A673 (cell line): Measurements from ENCODE around the gene WIPF3. TPM values are rescaled to one million over a fixed set of nuclear protein-coding genes. Genes with fewer than 3 reads are reported as not detected.
A peak's percentile ranks its signal among the peaks of the same experiment; 100 is the strongest.

ENCODE experiments used
- BruUV-seq: library from RNA; stranded (reverse); fragments of 400-500 nt; replicated peaks from 2 replicates; lab custom pipeline; 2021; lab: Mats Ljungman, UMichigan
- CTCF ChIA-PET: fragments of 300-600 bp; sonication (Branson Sonifier 250); formaldehyde crosslinking; loops from one replicate; lab custom pipeline; 2022; ENCODE audit warnings: antibody characterized with exemption; lab: Charles Lee
- POLR2A ChIA-PET: fragments of 300-600 bp; sonication (Branson Sonifier 250); formaldehyde crosslinking; loops from one replicate; lab custom pipeline; 2022; ENCODE audit warnings: antibody characterized with exemption; ENCODE audit not compliant: low non-redundant PET; lab: Charles Lee
- DNase-seq: peaks from one replicate; pipeline ENCODE4 v3.0.0-alpha.2; 2015; ENCODE audit warnings: low spot score
- H3K27ac ChIP-seq: fragments of 200-600 bp; sonication (generic); 2 replicates; pipeline ENCODE4 v1.5.1; 2016; ENCODE audit warnings: mixed run types, low read depth, mild to moderate bottlenecking, mixed read lengths, antibody characterized with exemption, low read length; ENCODE audit not compliant: poor library complexity, severe bottlenecking
- H3K27me3 ChIP-seq: fragments of 200-600 bp; sonication (generic); replicated peaks from 2 replicates; pipeline ENCODE4 v1.6.1; 2017; ENCODE audit warnings: mixed run types, low read depth, mild to moderate bottlenecking, mixed read lengths, antibody characterized with exemption, low read length; ENCODE audit not compliant: insufficient read depth, poor library complexity
- H3K36me3 ChIP-seq: fragments of 200-600 bp; sonication (generic); 2 replicates; pipeline ENCODE4 v1.6.1; 2016; ENCODE audit warnings: mixed run types, mild to moderate bottlenecking, mixed read lengths, antibody characterized with exemption, low read length; ENCODE audit not compliant: insufficient read depth, poor library complexity, severe bottlenecking
- H3K4me1 ChIP-seq: fragments of 200-600 bp; sonication (generic); 2 replicates; pipeline ENCODE4 v1.6.1; 2017; ENCODE audit warnings: mixed run types, mild to moderate bottlenecking, mixed read lengths, antibody characterized with exemption, low read length; ENCODE audit not compliant: insufficient read depth, poor library complexity, severe bottlenecking
- H3K4me3 ChIP-seq: fragments of 200-600 bp; sonication (generic); 2 replicates; pipeline ENCODE4 v1.5.1; 2016; ENCODE audit warnings: low read depth, mixed run types, mild to moderate bottlenecking, mixed read lengths, low read length; ENCODE audit not compliant: poor library complexity, severe bottlenecking
- H3K9me3 ChIP-seq: fragments of 200-600 bp; sonication (generic); 2 replicates; pipeline ENCODE4 v1.6.1; 2016; ENCODE audit warnings: mixed run types, low read depth, mild to moderate bottlenecking, mixed read lengths, antibody characterized with exemption, low read length; ENCODE audit not compliant: poor library complexity, severe bottlenecking
- CTCF ChIP-seq: fragments of 300-800, 200-600 bp; sonication (generic); conservative IDR thresholded peaks from 2 replicates; pipeline ENCODE4 v1.5.1; 2017; ENCODE audit warnings: low read depth, mild to moderate bottlenecking, antibody characterized with exemption, low read length, moderate library complexity, mixed read lengths
- EZH2 ChIP-seq: fragments of 200-600 bp; sonication (generic); IDR thresholded peaks from 2 replicates; pipeline ENCODE4 v1.6.1; 2017; ENCODE audit warnings: borderline replicate concordance, low read depth, mild to moderate bottlenecking, mixed read lengths, antibody characterized with exemption, low read length; ENCODE audit not compliant: poor library complexity, severe bottlenecking
- intact Hi-C: fragments of 100-400 bp; cut with micrococcal nuclease; formaldehyde crosslinking; loops from one replicate; pipeline ENCODE4 v1.10.0; 2022; ENCODE audit not compliant: unreplicated experiment
- total RNA-seq: library from RNA; stranded (reverse); gene quantifications from 2 replicates; pipeline ENCODE4 v1.2.3, GENCODE V29; 2021

Gene WIPF3
- total RNA-seq, 1 experiment from 2014 or later, result 0.21 TPM

- no peak for TF ChIP-seq EZH2
- no peak for TF ChIP-seq CTCF
- no peaks in the 10 kb centered on the region for H3K27me3 ChIP-seq
- ChIA-PET CTCF (no interaction called here), POLR2A (no interaction called here)
- BruUV-seq, result no TSS peak
- no peaks in the 10 kb centered on the region for H3K9me3 ChIP-seq
- intact Hi-C loops, result no loop called here
- H3K4me1 ChIP-seq, result peaks cover 38% of the 10 kb centered on the region
- no peaks in the 10 kb centered on the region for H3K36me3 ChIP-seq
- no peak overlapping the region for H3K4me3 ChIP-seq
- no peak overlapping the region for H3K27ac ChIP-seq
- DNase-seq, result no peak
Observed at GRCh38 chr7:29864656-29865055, 58.3 kb downstream of the WIPF3 start.

GRCh38 chr7:29865526-29865925, 59.2 kb downstream of the WIPF3 start:
- H3K4me3 ChIP-seq, result no peak overlapping the region
- intact Hi-C loops, result no loop called here
- BruUV-seq, result no TSS peak
- no peak for DNase-seq
- CTCF ChIA-PET, result no interaction called here
- H3K27me3 ChIP-seq, result no peaks in the 10 kb centered on the region
- no peaks in the 10 kb centered on the region for H3K9me3 ChIP-seq
- no peaks in the 10 kb centered on the region for H3K36me3 ChIP-seq
- POLR2A ChIA-PET, result no interaction called here
- TF ChIP-seq EZH2 (no peak), CTCF (no peak)
- peaks cover 35% of the 10 kb centered on the region for H3K4me1 ChIP-seq
- H3K27ac ChIP-seq, result no peak overlapping the region

GRCh38 chr7:29866490-29866930, 60.2 kb downstream of the WIPF3 start:
- Histone ChIP-seq H3K4me3 (no peak overlapping the region), H3K27ac (peak overlapping the region; percentile 3), H3K9me3 (no peaks in the 10 kb centered on the region), H3K27me3 (no peaks in the 10 kb centered on the region), H3K4me1 (peaks cover 35% of the 10 kb centered on the region), H3K36me3 (no peaks in the 10 kb centered on the region)
- ChIA-PET POLR2A (no interaction called here), CTCF (interaction anchor here (1.0 kb wide), 1 partner anchor 12 kb away, joined by 3 read pairs; no protein-coding TSS in a partner anchor)
- intact Hi-C loops, result no loop called here
- no peak for TF ChIP-seq CTCF
- no peak for TF ChIP-seq EZH2
- no TSS peak for BruUV-seq
- peak; percentile 96 for DNase-seq
